HepG2 (cell line): ENCODE measurements around the gene HES1. TPM values are rescaled to one million over a fixed set of nuclear protein-coding genes. Genes with fewer than 3 reads are reported as not detected.
"Not testable (repeated sequence)": the region's sequence is repeated elsewhere in the genome, so short reads cannot be mapped to it uniquely, and the experiment has no call there.

ENCODE experiments used
- ATAC-seq: fragments of 200-7000 bp; cut with Tn5 transposase; 3 replicates; pipeline ENCODE4 v1.9.1; 2020; ENCODE audit warnings: mild to moderate bottlenecking, moderate library complexity
- BruUV-seq: library from RNA; stranded (reverse); fragments of 400-500 nt; replicated peaks from 2 replicates; lab custom pipeline; 2021; lab: Mats Ljungman, UMichigan
- CTCF ChIA-PET: fragments of 300-600 bp; formaldehyde crosslinking; extraction: SDS; loops from one replicate; lab custom pipeline; 2021; ENCODE audit warnings: low total read pairs, inconsistent platforms, low intra/inter-chr PET ratio; lab: Yijun Ruan, JAX
- POLR2A ChIA-PET: fragments of 350-600 bp; sonication (Branson Sonifier 250); formaldehyde crosslinking; loops from one replicate; lab custom pipeline; 2020; ENCODE audit warnings: antibody characterized with exemption, inconsistent platforms; lab: Yijun Ruan, JAX
- DNase-seq: peaks from one replicate; pipeline ENCODE4 v3.0.0-alpha.2; 2015; ENCODE audit warnings: low spot score
- FAIRE-seq: peaks from 3 replicates; lab custom pipeline; 2011; peaks lifted over from hg19 to GRCh38; lab: Jason Lieb, UNC
- H2AFZ ChIP-seq: one replicate; pipeline ENCODE4 v1.6.1; 2011; ENCODE audit warnings: low read length, inconsistent platforms
- H3K27ac ChIP-seq: fragments of 300-600 bp; 3 replicates; pipeline ENCODE4 v1.8.0; 2011; ENCODE audit warnings: mixed run types, mild to moderate bottlenecking, mixed read lengths, low read length, inconsistent platforms; ENCODE audit not compliant: insufficient read depth; ENCODE audit errors: extremely low read length
- H3K27me3 ChIP-seq, 2 experiments: fragments of 200-600 bp in 1 of 2; 2 replicates in 1 of 2; 3 replicates in 1 of 2; pipeline versions ENCODE4 v1.6.0 to v1.8.0; 2011; ENCODE audit warnings: low read length in 2 of 2, mild to moderate bottlenecking in 2 of 2, moderate library complexity in 2 of 2, inconsistent platforms in 1 of 2; ENCODE audit not compliant: insufficient read depth in 2 of 2, control insufficient read depth in 1 of 2
- H3K36me3 ChIP-seq, 2 experiments: fragments of 200-600 bp in 1 of 2; replicated peaks in 1 of 2; 2 replicates in 1 of 2; 3 replicates in 1 of 2; pipeline versions ENCODE4 v1.5.1 to v1.8.0; 2011; ENCODE audit warnings: low read length in 2 of 2, inconsistent platforms in 1 of 2; ENCODE audit not compliant: insufficient read depth in 2 of 2, control insufficient read depth in 1 of 2
- H3K4me1 ChIP-seq: 2 replicates; pipeline ENCODE4 v1.5.1; 2012; ENCODE audit warnings: low read length, inconsistent platforms; ENCODE audit not compliant: insufficient read depth
- H3K4me2 ChIP-seq: 2 replicates; pipeline ENCODE4 v1.6.0; 2011; ENCODE audit warnings: low read depth, low read length, inconsistent platforms
- H3K4me3 ChIP-seq, 3 experiments: fragments of 200-600 bp in 1 of 3; sonication (generic), shearing (Covaris generic) in 1 of 3; replicated peaks in 1 of 3; 2 replicates each; pipeline ENCODE4 v1.5.1; 2011 to 2016; ENCODE audit warnings: low read length in 3 of 3, inconsistent platforms in 2 of 3, low read depth in 2 of 3, mild to moderate bottlenecking in 2 of 3, control low read depth in 1 of 3, mixed read lengths in 1 of 3; ENCODE audit not compliant: insufficient read depth in 1 of 3
- H3K79me2 ChIP-seq: one replicate; pipeline ENCODE4 v1.6.1; 2011; ENCODE audit warnings: low read length, inconsistent platforms; ENCODE audit not compliant: insufficient read depth
- H3K9ac ChIP-seq: 2 replicates; pipeline ENCODE4 v1.6.0; 2011; ENCODE audit warnings: mild to moderate bottlenecking, low read depth, low read length, inconsistent platforms; ENCODE audit not compliant: insufficient read depth
- H3K9me3 ChIP-seq: 2 replicates; pipeline ENCODE4 v1.5.1; 2012; ENCODE audit warnings: mild to moderate bottlenecking, low read length
- H4K20me1 ChIP-seq: 2 replicates; pipeline ENCODE4 v1.6.0; 2011; ENCODE audit warnings: inconsistent platforms, mild to moderate bottlenecking, low read length, moderate library complexity; ENCODE audit not compliant: insufficient read depth
- CHD4 ChIP-seq: fragments of 200-600 bp; sonication (generic); IDR thresholded peaks from 2 replicates; pipeline ENCODE4 v1.7.0; 2017; ENCODE audit warnings: mild to moderate bottlenecking, low read length, borderline replicate concordance
- FOXJ3 ChIP-seq: sonication (generic); formaldehyde crosslinking; IDR thresholded peaks from 2 replicates; pipeline ENCODE4 v1.4.0; 2020; ENCODE audit warnings: missing genetic modification reagents, mild to moderate bottlenecking, borderline replicate concordance
- PHF21A ChIP-seq: sonication (generic); formaldehyde crosslinking; IDR thresholded peaks from 2 replicates; pipeline ENCODE4 v1.5.0; 2020; ENCODE audit warnings: mild to moderate bottlenecking, missing genetic modification reagents
- RBFOX2 ChIP-seq: fragments of 200-400 bp; formaldehyde crosslinking; IDR thresholded peaks from 2 replicates; pipeline ENCODE4 v1.6.1; 2017; ENCODE audit warnings: low read depth, mild to moderate bottlenecking, low read length
- TGIF2 ChIP-seq: IDR thresholded peaks from 2 replicates; pipeline ENCODE4 v1.6.1; 2016; ENCODE audit warnings: control low read depth, missing compliant biosample characterization
- ZNF609 ChIP-seq: sonication (generic); formaldehyde crosslinking; IDR thresholded peaks from 2 replicates; pipeline ENCODE4 v1.4.0; 2020; ENCODE audit warnings: mild to moderate bottlenecking, missing genetic modification reagents, borderline replicate concordance
- ZNF788 ChIP-seq: sonication (generic); formaldehyde crosslinking; IDR thresholded peaks from 2 replicates; pipeline ENCODE4 v1.5.0; 2020; ENCODE audit warnings: mild to moderate bottlenecking, missing genetic modification reagents, borderline replicate concordance
- ZXDC ChIP-seq: sonication (generic); formaldehyde crosslinking; IDR thresholded peaks from 2 replicates; pipeline ENCODE4 v1.5.0; 2020; ENCODE audit warnings: mild to moderate bottlenecking, missing genetic modification reagents
- WGBS: methylation state at CpG from one replicate; pipeline ENCODE4 v1.1.6; 2017; ENCODE audit warnings: low lambda C conversion rate; 5-methylcytosine and 5-hydroxymethylcytosine counted together
- in situ Hi-C: cut with HindIII; loops from 2 replicates; pipeline ENCODE4 v1.10.0; 2017; ENCODE audit warnings: low pct_unique_long_range_greater_than_20kb; ENCODE audit not compliant: extremely low pct_ligation_motif_present
- intact Hi-C: fragments of 100-400 bp; cut with micrococcal nuclease; formaldehyde crosslinking; loops from one replicate; pipeline ENCODE4 v1.10.0; 2022; ENCODE audit not compliant: unreplicated experiment
- polyA plus RNA-seq, 8 experiments: library from polyadenylated mRNA; depleted of rRNA in 3 of 8; stranded (reverse) in 7 of 8; unstranded in 1 of 8; fragments of >200 nt; fragmentation: Illumina TruSeq in 4 of 8; extraction: Trizol in 4 of 8; gene quantifications; 2 replicates each; pipeline versions ENCODE4 v1.2.1 to v1.2.3, GENCODE V29; 2011 to 2016; ENCODE audit warnings: low read depth in 4 of 8, missing spikeins in 1 of 8, mixed read lengths in 1 of 8; ENCODE audit not compliant: insufficient read depth in 1 of 8
- total RNA-seq, 5 experiments: library from RNA; depleted of rRNA; stranded (reverse); fragments of >200 nt; fragmentation: Illumina TruSeq; extraction: Trizol; gene quantifications; 2 replicates each; pipeline ENCODE4 v1.2.3, GENCODE V29; 2016; ENCODE audit warnings: low read depth in 1 of 5

The HES1 gene
- total and polyA plus RNA-seq, 2 of the 13 experiments (the other 11 are each of a cell fraction or from before 2014, with no cell fraction given), result 15.4 to 19.8 TPM

GRCh38 chr3:194128919-194129295 is 7.0 kb upstream of the HES1 start:
- FAIRE-seq, H3K36me3 ChIP-seq, H3K9me3 ChIP-seq, BruUV-seq, H3K27me3 ChIP-seq, ATAC-seq, H3K4me3 ChIP-seq, CTCF ChIA-PET, H3K9ac ChIP-seq, H2AFZ ChIP-seq, in situ Hi-C loops, H3K27ac ChIP-seq, H3K79me2 ChIP-seq, DNase-seq, H3K4me2 ChIP-seq, H4K20me1 ChIP-seq: not testable (repeated sequence)
- TF ChIP-seq RBFOX2, result 0 out of 2 replicates have a peak, but pooled peaks have one; percentile 1
- H3K4me1 ChIP-seq, result peaks cover 51% of the 10 kb centered on the region
- WGBS, result 94% methylated on average over 8 of the region's 8 CpGs
- POLR2A ChIA-PET, result interaction anchor here (1.1 to 11.5 kb wide), 8 partner anchors 10 to 58 kb away, joined by 3 to 128 read pairs (median 20); no protein-coding TSS in a partner anchor
- intact Hi-C loops, result loop anchor here (10.0 kb wide), 1 partner anchor 1416 kb away; the partner anchor contains the start of gene PPP1R2

GRCh38 chr3:194129581-194130133 is 6.3 kb upstream of the HES1 start:
- peak overlapping the region; percentile 89 for H3K9ac ChIP-seq
- TF ChIP-seq FOXJ3 (CRISPR knock-in tag) (no peak), PHF21A (CRISPR knock-in tag) (0 out of 2 replicates have a peak, but pooled peaks have one; percentile 25), ZXDC (no peak), CHD4 (0 out of 2 replicates have a peak, but pooled peaks have one; percentile 38), ZNF609 (CRISPR knock-in tag) (peak; percentile 41; the same call in 1 of the 2 replicates), ZNF788 (0 out of 2 replicates have a peak, but pooled peaks have one; percentile 56), TGIF2 (CRISPR knock-in tag) (0 out of 2 replicates have a peak, but pooled peaks have one; percentile 48)

More at GRCh38 chr3:194129581-194130133, 6.3 kb upstream of the HES1 start:
- DNase-seq (peak; percentile 80), ATAC-seq (peak; percentile 12), FAIRE-seq (peak; percentile 85)
- no peaks in the 10 kb centered on the region for H4K20me1 ChIP-seq
- no peaks in the 10 kb centered on the region for H3K36me3 ChIP-seq
- no peak overlapping the region for H2AFZ ChIP-seq
- BruUV-seq, result no TSS peak
- H3K4me1 ChIP-seq, result peaks cover 49% of the 10 kb centered on the region
- in situ Hi-C loops (loop anchor here (10.0 kb wide), 1 partner anchor 55 kb away; no protein-coding TSS in a partner anchor), intact Hi-C loops (loop anchor here (2.0 to 10.0 kb wide), 5 partner anchors 15 to 1415 kb away; partner anchors contain the start of genes OPA1 and PPP1R2)
- peaks cover 4% of the 10 kb centered on the region for H3K79me2 ChIP-seq
- POLR2A ChIA-PET, result interaction anchor here (0.8 to 11.5 kb wide), 15 partner anchors 8 to 418 kb away, joined by 3 to 128 read pairs (median 14); no protein-coding TSS in a partner anchor
- H3K9me3 ChIP-seq, result no peaks in the 10 kb centered on the region
- WGBS, result 0% methylated on average over 2 of the region's 7 CpGs
- peak overlapping the region; percentile 87 for H3K4me2 ChIP-seq
- H3K27me3 ChIP-seq, result no peaks in the 10 kb centered on the region; a peak in 1 of 5 replicates
- H3K27ac ChIP-seq, result peak overlapping the region; percentile 85
- CTCF ChIA-PET, result no interaction called here
- peak overlapping the region; percentile 65 to 71 (median 70) for H3K4me3 ChIP-seq
